ENCODE measurements around the gene LPP. TPM values are rescaled to one million over a fixed set of nuclear protein-coding genes. Genes with fewer than 3 reads are reported as not detected.

Gene LPP
- total and polyA plus RNA-seq, 10 of the 15 experiments (the other 5 are each of a cell fraction or from before 2014, with no cell fraction given) = under 0.01 to 0.62 (median 0.03) TPM

GRCh38 chr3:188667926-188668325, 514.0 kb downstream of the LPP start:
- Histone ChIP-seq H3K9ac (ENCODE audit: control insufficient read depth, insufficient read depth, low read length) (no peak overlapping the region), H3K36me3 (ENCODE audit: control insufficient read depth in 2 of 2, insufficient read depth in 2 of 2, low read length in 1 of 2) (no peaks in the 10 kb centered on the region), H3K27ac (ENCODE audit: control insufficient read depth, insufficient read depth) (no peak overlapping the region), H4K20me1 (ENCODE audit: control insufficient read depth, insufficient read depth) (no peaks in the 10 kb centered on the region), H3K4me1 (ENCODE audit: control insufficient read depth, insufficient read depth, low read length) (no peaks in the 10 kb centered on the region), H3K4me3 (no peak overlapping the region), H2AFZ (ENCODE audit: control insufficient read depth, low read depth, low read length) (no peak overlapping the region), H3K9me3 (replicated peaks; ENCODE audit: control insufficient read depth, insufficient read depth, low read length) (no peaks in the 10 kb centered on the region), H3K27me3 (replicated peaks in 1 of 2; ENCODE audit: control insufficient read depth in 2 of 2, insufficient read depth in 2 of 2, low read length in 1 of 2) (no peaks in the 10 kb centered on the region), H3K79me2 (ENCODE audit: control insufficient read depth, insufficient read depth, low read length) (no peaks in the 10 kb centered on the region), H3K4me2 (ENCODE audit: control insufficient read depth, insufficient read depth) (no peak overlapping the region)
- WGBS (ENCODE audit: insufficient coverage, insufficient replicate concordance, low lambda C conversion rate, missing lambda C conversion rate) = 17% methylated on average over 2 of the region's 2 CpGs
- intact Hi-C loops (cut with micrococcal nuclease; ENCODE audit: unreplicated experiment) = loop anchor here (10.0 kb wide), 1 partner anchor 923 kb away; the partner anchor contains the start of gene BCL6
- BruUV-seq (replicated peaks) = no TSS peak
- TF ChIP-seq ELK1 (IDR thresholded peaks at IDR 0.05; ENCODE audit: low read depth, low read length) = no peak
- TF ChIP-seq RBBP5 (conservative IDR thresholded peaks at IDR 0.05) = no peak
- no peak for TF ChIP-seq GATAD2B (conservative IDR thresholded peaks at IDR 0.05; ENCODE audit: low read depth)
- no peak for TF ChIP-seq ZNF207 (IDR thresholded peaks at IDR 0.05; ENCODE audit: borderline replicate concordance)
- no peak for TF ChIP-seq ZBTB33 (IDR thresholded peaks at IDR 0.05)
- TF ChIP-seq IRF3 (IDR thresholded peaks at IDR 0.05) = no peak
- TF ChIP-seq SIN3A (IDR thresholded peaks at IDR 0.05; ENCODE audit: low read depth, low read length) = no peak
- SMC1A ChIA-PET (ENCODE audit: uncharacterized antibody, unreplicated experiment) = interaction anchor here (0.6 to 0.8 kb wide), 3 partner anchors 20 to 927 kb away, joined by 3 to 5 read pairs (median 3); no protein-coding TSS in a partner anchor
- DNase-seq (ENCODE audit: low read depth, low spot score) = no peak
- ATAC-seq = no peak
- in situ Hi-C loops (cut with MboI) = no loop called here
- CTCF ChIA-PET = interaction anchor here (1.5 to 1.7 kb wide), 2 partner anchors 928 to 929 kb away, joined by 4 to 5 read pairs; no protein-coding TSS in a partner anchor
- RAD21 ChIA-PET (ENCODE audit: unreplicated experiment) = interaction anchor here (0.8 kb wide), 1 partner anchor 928 kb away, joined by 3 read pairs; no protein-coding TSS in a partner anchor
- no peak for FAIRE-seq
- POLR2A ChIA-PET = interaction anchor here (0.6 kb wide), 1 partner anchor 114 kb away, joined by 4 read pairs; no protein-coding TSS in a partner anchor

All from GM12878 (cell line).